GM21576 (cell line): ENCODE results near the gene KRT17.
"Not testable (repeated sequence)": the region's sequence is repeated elsewhere in the genome, so short reads cannot be mapped to it uniquely, and the experiment has no call there.

Source experiments
- ATAC-seq: cut with Tn5 transposase; IDR thresholded peaks from one replicate; pipeline ENCODE4 v1.9.1; 2021; ENCODE audit warnings: mild to moderate bottlenecking, moderate library complexity; ENCODE audit not compliant: unreplicated experiment

Gene KRT17

DNA sequence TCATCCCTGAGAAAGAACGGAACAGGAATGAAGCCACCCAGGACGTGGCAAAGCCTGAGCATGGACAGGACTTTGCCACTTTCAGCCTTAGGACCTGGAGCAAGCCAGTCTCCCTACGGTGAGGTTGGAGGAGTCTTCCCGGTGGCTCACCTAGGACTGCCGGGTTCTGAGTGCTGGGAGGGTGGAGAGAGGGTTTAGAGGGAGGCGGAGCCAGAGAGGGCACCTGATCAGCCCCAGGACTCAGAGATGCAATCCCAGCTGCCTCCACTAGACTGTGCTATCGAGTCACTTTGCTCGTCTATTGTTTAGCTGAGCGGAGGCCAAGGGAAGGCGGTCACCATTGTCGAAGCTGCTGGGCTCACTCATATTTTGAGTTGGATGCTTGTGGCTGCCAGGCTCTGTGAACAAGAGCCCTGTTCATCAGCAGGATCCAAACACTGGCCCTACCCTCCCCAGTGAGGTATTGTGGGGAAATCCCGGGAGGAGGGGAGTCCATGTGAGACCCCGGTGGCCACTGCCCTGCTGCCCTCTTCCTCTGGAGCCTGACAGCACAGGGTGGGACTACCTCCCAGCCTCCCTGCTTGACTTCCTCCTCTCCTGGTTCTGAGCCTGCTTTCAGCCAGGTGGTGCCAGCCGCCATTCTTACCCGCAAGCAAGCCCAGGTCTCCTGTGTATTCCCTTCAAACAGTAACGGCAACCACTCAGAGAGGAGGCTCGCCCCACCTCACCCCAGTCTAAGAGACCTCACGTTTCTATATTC is 44.7 kb downstream of the KRT17 start:
- ATAC-seq: no peak

DNA sequence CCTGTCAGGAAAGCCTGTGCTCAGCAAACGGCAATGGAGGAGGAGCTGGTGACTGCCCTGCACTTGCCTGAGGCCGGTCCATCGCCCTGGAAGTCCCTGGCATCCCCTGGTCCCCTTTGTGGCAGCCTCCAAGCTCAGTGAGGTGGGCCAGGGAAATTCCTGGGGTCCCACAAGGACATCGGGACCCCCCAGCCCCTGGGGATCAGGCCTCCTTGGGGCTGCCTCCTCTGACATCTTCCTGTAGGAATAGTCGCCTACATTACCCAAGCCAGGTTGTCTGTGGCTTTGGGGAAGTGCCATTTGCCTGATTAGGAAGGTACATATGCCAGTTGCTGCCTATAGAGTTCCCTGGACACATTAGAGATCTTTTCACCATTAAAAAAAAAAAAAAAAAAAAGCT is 45.4 kb downstream of the KRT17 start:
- ATAC-seq: no peak

DNA sequence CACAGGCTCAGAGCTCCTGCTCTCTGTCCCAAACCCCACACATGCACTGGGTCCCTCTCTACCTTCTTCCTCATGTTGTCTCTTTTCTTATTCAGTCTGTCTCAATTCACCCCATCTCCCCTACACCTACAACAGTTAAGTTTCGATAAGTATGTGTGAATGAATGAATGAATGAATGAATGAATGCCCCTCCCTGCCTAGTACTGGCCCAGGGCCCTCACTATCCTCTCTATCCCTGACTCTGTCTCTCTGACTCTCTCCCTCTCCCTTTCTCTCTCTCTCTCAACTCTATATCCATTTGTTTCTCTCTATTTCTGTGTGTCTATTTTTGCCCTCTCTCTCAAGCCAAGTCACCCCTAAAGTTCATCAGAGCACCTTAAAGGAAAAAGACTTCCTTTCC is 45.8 kb downstream of the KRT17 start:
- ATAC-seq: no peak

DNA sequence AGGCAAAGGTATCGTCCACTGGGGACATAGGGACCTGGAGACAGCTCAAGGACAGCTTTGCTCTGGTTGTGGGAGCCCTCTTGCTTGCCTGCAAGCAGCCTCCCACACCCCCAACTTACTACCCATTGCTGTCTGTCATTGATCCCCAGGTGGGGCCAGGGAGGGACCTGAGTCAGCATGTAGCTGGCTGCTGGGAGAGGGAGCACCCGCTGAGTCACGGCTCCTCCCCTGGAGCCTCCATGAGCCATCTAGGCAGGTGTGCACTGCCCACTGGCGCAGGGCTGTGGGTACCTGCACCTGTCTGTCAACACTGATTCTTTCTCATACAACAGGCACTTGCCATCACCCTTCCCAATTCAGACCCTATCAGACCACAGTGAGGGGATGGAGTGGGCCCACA is 47.6 kb downstream of the KRT17 start:
- ATAC-seq: not testable (repeated sequence)

DNA sequence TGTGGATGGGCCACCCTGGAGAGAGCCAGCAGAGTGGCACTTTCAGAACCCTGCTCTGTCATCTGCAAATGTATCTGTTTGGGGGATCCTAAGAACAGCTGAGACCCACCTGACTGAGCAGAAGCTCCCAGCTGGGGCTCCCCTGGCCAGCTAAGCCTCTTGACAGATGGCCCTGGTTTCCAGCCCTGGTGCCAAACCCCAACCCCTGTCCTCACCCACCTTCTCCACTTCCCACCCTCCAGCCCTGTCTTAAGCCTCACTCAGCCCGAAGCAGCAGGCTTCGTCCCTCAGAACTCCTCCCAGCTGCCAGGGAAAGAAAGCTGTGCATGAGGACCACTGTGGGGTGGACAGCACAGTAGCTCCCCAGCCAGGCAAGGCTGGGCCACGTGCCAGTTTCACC is 49.0 kb downstream of the KRT17 start:
- ATAC-seq: no peak

DNA sequence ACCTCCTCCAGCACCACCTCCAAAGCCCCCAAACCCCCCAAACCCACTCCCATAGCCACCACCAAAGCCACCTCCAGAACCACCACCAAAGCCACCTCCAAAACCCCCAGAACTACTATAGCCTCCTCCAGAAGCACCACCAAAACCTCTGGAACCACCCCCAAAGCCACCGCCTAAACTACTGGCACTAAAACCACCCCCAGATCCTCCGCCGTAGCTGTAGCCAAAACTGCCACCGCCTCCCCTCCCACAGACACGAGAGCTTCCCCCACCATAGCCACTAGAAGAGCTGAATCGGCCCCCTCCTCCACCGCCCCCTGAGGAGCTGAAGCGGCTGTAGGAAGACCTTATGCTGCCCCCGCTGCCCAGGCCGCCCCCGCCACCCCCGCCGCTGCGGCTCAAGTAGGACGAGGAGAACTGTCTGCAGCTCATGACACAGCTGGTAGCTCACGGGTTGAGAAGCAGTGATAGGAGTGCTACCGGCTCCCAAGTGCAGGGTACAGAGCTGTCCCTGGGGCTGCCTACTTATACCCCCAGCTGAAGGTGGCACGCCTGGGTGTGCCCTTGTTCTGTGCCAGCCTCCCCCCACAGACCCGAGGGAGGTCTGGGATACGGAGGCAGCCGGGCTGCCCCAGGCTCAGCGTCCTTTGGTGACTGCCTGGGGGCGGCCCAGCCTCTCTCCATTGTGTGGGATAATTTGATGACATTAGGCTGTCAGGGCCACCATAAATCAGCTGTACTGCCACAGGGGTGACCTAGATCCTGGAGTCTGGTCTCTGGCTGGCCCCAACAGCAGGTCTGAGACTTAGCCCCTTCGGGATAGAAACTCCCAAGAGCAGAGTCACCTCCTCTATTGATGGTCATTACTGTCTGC is 52.6 kb downstream of the KRT17 start, which contains the start of gene KRT9:
Gene KRT9 (minus strand): TSS at position 499 of the 874 bp plus-strand sequence. CDS start 67 bp downstream, at position 432.
- ATAC-seq: no peak
